Prostate gland (tissue), 2 donors: Measurements from ENCODE around the gene DDX47.

ENCODE experiments used
- POLR2A ChIP-seq: fragments of 450-650 bp; IDR thresholded peaks from one replicate; pipeline ENCODE4 v1.6.1; 2016; ENCODE audit warnings: antibody characterized with exemption, mild to moderate bottlenecking
- TF ChIP-seq, protein P1 (sequence below), 4 experiments: fragments of 200-600 bp in 2 of 4; fragments of 450-650 bp in 2 of 4; sonication (generic) in 2 of 4; IDR thresholded peaks; 1 replicate in 3 of 4; 2 replicates in 1 of 4; pipeline ENCODE4 v1.5.1; 2016 to 2019; ENCODE audit warnings: antibody characterized with exemption in 4 of 4, mild to moderate bottlenecking in 2 of 4, moderate library complexity in 2 of 4

DNA sequence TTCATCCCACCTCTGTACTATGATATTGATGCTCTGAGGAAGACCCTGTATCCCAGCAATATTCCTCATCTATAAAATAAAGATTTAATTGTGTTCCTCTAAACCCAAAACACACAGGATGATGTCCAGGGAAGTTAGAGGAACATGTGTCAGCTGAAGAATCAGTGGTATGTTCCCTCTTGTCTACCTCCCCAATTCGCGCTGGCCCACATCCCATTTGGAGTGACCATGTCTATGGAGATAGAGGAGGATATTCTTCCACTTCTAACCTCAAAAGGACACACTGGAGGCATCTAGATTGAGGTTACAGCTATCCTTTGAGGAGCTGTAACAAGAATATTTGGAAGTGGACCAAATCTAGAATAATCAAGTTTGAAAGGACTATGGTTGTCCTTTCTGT lies 29.0 kb upstream of the DDX47 start:
- no peak for TF ChIP-seq POLR2A
- TF ChIP-seq, protein P1, sequence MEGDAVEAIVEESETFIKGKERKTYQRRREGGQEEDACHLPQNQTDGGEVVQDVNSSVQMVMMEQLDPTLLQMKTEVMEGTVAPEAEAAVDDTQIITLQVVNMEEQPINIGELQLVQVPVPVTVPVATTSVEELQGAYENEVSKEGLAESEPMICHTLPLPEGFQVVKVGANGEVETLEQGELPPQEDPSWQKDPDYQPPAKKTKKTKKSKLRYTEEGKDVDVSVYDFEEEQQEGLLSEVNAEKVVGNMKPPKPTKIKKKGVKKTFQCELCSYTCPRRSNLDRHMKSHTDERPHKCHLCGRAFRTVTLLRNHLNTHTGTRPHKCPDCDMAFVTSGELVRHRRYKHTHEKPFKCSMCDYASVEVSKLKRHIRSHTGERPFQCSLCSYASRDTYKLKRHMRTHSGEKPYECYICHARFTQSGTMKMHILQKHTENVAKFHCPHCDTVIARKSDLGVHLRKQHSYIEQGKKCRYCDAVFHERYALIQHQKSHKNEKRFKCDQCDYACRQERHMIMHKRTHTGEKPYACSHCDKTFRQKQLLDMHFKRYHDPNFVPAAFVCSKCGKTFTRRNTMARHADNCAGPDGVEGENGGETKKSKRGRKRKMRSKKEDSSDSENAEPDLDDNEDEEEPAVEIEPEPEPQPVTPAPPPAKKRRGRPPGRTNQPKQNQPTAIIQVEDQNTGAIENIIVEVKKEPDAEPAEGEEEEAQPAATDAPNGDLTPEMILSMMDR (IDR thresholded peaks at IDR 0.05): no peak
